Kidney glomerular epithelial cell (primary cell): ENCODE results near the gene FAM98A.
A peak's percentile ranks its signal among the peaks of the same experiment; 100 is the strongest.

Experiments used
- DNase-seq: peaks from one replicate; lab custom pipeline; 2025; lab: John Stamatoyannopoulos, UW

The FAM98A gene

DNA sequence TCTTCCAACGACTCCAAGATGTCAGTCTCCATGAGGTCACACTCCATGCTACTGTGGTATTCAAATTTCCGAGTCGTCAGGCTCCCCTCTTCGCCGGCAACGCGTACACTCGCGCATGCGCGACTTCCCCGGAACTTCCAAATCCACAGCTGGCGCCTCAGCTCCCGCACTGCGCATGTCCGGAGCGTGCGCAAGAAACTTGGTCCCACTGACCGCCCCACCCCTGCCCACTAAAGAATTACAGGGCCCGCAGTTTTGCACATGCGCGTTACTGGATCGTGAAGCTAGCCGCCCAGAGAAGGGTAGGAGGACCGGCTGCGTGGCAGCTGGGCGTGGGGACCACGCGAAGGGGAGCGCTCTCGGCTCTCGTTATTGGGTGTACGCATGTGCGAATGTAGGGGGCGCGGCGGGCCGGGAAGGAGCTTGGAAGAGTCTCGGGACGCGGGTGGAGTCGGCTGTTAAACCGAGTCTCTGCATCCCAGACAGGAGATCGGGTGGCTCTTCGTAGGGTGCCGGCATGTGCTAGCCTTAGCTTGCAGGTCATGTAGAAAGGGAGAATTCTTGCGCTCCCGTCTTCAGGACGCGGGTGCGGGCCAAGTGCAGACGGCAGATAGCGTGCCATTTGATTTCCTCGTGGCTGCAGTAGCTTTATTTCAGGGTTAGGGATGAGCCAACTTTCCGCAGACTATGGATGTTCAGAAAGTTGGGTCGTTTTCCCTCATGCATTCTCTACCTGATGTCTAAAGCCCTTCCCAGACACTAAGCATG lies at the start of gene FAM98A:
FAM98A (minus strand) TSS at position 125 of the 768 bp plus-strand sequence; CDS start at position 47, 78 bp downstream.
- DNase-seq, result peak; percentile 99

DNA sequence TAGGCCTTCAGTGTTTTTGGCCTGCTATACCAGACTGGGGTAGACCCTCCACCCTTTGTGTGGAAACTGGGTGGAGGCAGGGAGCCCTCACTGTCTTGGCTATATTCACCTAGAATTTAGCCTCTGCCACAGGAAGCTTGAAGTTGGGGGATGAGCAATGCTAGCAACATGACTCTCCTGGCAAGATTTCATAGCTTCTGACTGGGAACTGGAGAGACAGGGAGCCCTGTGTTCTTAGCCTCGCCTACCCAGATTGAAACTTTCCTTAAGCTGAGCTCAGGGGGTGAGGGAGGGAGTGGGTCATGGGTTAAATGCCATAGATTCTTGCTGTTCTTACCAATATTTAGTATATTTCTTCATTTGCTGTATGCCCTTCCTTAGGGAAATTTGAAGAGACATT lies 46.8 kb upstream of the FAM98A start:
- DNase-seq, result peak; percentile 23

DNA sequence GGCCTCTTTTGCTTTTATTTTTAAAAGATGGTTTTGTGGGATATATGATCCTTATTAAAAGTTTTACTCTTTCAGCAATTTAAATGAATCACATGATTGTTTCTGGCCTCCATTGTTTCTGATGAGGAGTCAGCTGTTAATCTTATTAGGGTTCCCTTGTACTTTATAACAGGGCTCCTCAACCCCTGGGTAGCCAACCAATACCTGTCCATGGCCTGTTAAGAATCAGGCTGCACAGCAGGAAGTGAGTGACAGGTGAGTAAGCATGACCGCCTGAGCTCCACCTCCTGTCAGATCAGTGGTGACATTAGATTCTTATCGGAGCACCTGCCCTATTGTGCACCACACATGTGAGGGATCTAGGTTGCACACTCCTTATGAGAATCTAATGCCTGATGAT lies 45.1 kb upstream of the FAM98A start:
- no peak for DNase-seq

DNA sequence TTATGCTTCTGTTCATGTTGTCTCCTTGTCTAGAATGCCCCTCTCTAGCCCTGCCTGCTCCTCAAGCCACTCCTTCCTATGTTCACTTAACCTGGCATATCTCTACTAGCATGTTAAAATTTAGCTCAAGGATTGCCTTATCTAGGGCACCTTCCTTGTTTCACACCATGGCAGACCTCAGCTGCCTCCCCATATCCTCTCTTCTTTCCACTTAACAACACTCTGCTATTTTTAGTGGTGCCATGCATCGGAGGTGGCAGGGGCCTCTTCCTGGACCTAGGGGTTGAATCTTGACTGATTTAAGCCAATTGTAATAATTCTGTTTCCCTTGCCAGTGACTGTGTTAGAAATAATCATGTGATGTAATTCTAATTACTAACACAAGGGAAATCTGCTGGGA lies 36.9 kb upstream of the FAM98A start:
- DNase-seq, result no peak

DNA sequence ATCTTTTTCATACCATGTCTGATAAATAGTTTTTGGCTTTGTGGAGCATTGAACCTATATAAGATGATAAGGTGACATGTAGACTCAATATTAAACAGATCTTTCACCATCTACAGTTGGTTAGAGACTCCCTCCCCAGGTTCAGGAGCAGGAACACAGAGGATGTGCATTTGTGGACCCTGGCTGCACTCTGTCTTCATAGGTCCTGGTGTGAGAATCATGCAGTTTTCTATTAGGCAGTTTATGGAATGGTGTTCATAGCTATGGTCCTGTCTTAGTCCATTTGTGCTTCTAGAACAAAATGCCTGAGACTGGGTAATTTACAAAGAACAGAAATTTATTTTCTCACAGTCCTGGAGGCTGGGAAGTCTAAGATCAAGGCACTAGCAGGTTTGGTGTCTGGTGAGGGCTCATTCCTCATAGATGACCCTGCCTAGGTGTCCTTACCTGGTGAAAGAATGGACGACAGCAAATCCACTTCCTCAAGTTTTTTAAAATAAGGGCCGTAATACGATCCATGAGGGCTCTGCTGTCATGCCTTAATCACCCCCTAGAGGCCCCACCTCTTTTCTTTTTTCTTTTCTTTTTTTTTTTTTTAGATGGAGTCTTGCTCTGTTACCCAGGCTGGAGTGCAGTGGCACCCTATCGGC lies 35.3 kb upstream of the FAM98A start:
- no peak for DNase-seq

DNA sequence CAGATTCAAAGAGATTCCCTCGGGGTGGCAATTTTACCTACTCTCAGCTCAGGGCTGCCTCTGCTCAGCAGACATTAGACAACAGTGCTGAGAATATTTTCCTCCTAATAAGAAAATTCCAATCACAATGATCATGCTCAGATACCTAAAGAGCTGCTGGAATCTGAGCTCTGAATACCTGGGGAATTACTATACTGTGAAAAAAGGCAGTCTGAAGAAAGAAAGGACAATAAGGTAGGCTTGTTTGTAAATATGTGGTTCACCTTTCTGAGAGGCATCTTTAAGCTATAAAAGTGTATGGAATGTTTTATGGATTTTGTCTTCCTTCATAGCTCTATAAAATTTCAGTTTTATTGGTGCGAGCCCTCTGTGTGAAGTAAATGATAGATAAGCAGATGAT lies 34.2 kb upstream of the FAM98A start:
- DNase-seq, result no peak

DNA sequence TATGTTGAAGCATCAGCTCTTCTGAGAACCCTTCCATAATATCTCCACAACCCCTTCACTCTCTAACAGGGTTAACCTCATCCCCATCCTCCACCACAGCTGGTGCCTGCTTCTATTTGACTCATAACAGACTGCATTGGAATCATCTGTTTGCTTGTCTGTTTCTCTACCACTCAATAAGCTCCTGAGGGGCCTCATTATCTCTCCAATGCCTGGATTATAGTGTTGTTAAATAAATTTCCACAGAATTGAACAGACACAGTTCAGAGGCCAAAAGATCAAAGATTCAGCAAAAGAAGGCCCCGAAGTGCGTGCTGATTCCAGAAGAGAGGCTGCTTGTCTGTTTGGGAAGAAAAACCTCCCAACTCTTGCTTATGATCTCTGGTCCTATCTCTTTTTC lies 33.7 kb upstream of the FAM98A start:
- DNase-seq, result no peak

DNA sequence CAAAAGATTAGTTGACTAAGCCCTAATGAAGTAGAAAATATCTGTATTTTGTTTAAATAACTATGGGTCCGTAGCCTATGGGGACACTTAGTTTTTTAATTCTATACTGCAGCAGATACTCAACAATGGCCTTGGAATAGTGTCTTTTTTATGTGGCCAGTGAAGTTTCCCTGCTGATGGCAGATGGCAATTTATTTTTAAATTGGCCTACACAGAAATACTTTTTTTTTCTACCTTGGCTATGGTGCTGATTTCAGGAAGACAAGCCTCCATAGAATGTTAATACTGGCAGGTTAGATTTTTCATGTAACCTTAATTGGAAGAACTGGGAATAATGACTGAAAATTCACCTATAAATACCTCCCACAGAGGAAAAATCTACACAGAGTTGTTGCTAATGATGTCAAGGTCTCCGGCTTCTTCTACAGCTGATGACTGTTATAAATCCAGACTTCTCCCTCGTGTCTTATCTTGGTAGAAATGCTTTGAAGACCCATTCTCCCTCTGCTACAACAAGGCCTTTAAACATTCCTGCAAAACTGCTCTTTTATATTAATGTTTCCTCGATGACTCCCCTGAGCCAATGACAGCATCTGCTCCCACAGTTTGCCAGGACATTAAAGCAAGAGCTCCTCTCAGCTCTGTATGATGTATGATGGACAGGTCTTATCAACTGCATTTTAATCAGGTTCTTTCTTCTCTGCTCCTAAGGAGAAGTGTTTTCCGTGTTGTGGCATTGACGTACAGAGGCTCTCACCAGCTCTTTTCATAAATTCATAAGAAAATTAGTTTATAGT lies 29.1 kb upstream of the FAM98A start:
- DNase-seq, result no peak

DNA sequence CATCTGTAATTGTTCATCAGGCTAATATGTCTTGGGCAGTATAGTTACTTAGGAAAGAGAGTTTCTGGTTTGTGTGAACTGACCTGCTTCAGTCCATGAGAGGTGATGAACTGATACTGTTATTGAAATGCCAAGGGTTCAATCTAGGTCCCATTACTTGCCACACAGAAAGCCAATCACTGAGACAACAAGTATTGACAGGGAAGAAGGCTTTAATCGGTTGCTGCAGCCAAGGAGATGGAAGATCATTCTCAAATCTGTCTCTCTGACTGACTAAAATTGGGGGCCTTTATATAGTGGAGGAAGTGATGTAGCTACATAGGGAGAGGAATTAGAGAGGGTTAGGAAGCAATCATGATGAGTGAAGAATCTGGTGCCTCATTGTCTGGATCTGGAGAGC lies 19.9 kb upstream of the FAM98A start:
- DNase-seq, result no peak

DNA sequence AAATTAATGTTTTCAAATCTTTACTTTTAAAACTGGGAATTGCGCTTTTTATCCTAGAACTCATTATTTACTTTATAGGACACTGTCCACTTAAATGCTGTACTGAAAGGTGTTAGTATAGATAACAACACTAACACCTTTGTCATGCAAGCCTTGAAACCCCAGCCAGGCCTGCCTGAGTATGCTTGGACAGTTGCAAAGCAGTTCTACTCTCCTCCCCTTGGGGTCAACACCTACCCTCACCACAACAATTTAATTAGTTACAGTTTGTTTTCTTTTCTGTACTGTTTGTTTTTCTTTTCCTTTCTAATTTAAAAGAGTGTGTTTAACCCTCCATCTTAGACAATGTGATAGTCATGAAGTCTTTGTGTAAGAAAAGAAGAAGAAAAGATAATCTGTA lies 18.9 kb upstream of the FAM98A start:
- no peak for DNase-seq

DNA sequence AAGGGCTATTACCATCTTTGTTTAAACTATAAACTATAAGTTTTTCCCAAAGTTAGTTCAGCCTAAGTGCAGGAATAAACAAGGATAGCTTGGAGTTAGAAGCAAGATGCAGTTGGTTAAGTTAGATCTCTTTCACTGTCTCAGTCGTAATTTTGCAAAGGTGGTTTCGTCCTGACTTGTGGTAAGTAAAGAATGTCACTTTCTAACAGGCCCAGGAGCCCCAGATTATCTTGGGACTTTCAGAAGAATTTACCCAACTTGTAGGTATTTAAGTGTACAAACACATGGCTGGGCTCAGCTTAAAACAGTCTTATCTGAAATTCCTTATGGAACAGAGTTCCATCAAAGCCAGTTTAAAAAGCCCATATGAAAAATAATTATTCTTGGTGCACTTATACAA lies 18.3 kb upstream of the FAM98A start:
- no peak for DNase-seq

DNA sequence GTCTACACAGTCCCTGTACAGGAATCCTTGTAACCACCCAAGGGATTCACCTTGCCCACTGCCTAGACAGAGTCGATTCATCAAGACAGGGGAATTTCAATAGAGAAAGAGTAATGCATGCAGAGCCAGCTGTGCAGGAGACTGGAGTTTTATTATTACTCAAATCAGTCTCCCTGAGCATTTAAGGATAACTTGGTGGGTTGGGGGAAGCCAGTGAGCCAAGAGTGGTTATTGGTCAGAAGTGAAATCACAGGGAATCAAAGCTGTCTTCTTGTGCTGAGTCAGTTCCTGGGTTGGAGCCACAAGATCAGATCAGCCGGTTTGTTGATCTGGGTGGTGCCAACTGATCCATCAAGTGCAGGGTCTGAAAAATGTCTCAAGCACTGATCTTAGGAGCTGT lies 17.8 kb upstream of the FAM98A start:
- no peak for DNase-seq

DNA sequence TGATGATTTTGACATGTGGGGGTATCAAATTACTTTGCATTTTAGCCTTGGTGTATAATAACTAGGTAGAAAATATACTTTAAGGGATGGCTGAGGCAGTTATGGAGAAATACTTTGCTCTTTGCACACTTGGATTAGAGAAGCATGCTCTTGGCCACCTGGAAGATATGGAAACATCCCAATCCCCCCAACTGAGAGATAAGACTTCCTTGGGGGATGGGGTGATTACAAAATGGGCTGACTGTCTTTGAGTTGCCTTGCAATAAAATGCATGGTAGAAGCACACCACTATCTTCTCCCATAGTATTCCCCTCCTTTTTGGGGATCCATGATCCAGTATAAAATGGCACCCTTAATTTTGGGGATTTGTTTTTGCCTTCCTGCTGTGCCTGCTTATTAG lies 15.1 kb upstream of the FAM98A start:
- DNase-seq, result no peak

DNA sequence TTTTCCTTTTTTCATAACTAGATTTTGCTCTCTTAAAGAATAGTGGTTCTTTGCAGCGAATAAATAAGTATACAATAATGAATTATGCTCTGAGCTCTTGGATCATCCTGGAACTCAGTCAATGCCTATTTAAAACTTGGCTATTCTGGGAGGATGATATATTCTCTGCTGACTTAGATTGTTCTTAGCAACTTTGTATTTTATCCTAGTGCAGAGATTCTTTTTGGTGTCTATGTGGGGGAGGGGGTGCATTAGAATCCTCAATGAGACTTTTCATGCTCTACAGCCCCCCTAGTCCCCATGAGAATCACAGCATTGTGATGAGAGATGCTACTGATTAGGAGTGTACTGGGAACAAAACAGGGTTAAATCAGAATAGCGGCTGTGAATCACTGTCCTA lies 8.8 kb upstream of the FAM98A start:
- DNase-seq, result no peak

DNA sequence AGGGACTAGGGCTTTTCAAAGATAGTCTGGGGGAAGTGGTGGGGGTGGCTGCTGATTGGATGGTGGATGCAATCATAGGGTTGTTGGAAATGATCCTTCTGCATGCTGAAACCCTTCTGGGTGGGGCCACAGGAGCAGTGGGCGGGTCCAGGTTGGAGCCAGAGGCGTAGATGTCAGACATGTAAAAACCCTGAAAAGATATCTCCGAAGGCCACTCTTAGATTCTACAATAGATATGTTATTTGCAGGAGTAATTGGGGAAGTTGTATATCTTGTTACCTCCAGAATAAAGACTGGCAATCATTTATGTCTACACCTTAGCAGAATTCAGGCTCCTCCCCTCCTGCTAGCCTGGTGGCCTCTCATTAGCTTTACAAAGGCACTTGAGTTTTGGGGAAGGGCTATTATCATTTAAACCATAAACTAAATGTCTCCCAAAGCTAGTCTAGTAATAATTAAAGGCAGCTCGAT lies 8.2 kb upstream of the FAM98A start:
- no peak for DNase-seq

DNA sequence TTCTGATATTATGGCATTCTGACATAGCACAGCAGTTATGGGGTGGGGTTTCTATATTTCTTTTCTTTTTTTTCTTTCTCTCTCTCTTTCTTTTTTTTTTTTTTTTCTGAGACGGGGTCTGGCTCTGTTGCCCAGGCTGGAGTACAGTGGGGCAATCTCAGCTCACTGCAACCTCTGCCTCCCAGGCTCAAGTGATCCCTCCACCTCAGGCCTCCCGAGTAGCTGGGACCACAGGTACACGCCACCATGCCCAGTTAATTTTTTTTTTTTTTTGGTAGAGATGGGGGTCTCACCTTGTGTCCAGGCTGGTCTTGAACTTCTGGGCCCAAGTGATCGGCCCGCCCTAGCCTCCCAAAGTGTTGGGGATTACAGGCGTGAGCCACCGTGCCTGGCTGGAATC lies 7.5 kb upstream of the FAM98A start:
- DNase-seq, result no peak

DNA sequence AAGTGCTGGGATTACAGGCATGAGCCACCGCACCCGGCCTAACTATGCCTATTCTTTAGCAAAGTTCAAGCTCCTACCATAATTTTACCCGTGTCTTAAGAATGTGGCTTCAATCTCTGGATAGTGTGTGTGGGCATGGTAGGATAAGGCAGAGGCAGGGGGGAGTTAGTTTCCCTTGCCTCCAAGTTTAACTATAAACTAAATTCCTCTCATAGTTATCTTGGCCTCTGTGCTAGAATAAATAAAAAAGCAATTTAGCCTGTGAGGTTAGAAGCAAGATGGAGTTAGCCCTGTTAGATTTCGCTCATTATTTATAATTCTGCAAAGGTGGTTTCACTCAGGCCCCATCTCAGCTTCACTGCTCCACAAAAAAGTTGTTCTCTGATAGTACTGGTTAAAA lies 7.0 kb upstream of the FAM98A start:
- peak; percentile 8 for DNase-seq

DNA sequence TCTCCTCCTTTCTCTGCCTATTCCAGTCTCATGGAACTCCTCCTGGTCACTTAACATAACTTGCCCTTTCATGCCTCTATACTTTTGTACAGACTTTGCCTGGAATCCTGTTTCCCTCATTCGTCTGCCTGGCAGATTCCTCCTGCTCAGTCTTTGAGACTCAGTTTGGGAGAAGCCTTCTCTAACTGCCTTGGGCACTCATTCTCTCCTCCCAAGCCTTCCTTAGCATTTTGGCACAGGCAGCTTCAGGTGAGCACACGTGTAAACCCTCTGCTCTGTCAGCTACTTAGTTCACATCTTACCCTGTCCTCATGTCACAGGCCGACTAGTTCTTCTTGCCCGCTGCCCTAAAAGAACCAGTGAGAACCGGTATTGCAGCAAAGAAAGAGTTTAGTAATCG lies 6.0 kb upstream of the FAM98A start:
- peak; percentile 65 for DNase-seq

DNA sequence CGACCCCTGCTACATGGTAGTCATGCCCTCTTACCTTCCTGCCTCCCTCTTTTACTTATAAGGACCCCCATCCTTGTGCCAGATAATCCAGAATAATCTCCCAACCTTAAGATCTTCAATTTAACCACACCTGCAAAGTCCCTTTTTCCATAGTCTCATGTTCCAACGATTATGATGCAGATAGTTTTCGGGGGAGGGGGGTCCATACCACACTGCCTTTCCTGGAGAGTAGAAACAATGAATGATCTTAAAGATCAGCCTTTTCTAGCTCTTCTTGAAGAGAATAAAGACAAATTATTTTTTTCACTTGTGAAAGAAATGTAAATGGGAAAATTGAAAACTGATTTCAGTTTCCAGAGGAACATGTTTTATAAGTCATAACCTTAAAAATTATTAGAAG lies 4.3 kb upstream of the FAM98A start:
- no peak for DNase-seq

DNA sequence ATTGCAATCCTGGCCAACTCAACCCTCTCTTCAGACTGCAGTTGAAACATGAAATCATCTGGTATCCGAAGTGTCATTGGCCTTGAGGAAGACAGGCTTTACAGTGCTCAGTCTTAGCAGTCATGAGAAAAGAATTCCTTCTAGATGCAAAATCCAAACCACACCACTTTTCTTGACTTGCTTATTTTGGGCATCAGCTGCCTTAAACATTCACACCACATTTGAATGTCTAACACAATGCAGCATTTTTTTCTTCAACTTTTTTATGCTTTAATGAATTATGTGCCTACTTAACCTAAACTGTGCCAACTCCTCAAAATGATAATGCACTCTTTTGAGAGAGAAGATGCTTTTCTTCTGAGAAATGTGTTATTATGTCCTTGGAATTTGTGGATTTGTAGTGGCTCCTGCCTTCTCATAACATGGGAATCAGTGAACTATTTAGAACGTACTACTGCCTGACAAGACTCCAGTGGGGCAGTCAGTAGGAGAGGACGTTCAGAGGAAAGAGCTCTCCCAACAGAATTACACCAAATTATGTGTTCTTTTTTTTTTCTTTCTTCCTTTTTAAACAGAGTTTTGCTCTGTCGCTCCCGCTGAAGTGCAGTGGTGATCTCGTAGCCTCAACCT lies 3.2 kb upstream of the FAM98A start:
- DNase-seq, result peak; percentile 10

DNA sequence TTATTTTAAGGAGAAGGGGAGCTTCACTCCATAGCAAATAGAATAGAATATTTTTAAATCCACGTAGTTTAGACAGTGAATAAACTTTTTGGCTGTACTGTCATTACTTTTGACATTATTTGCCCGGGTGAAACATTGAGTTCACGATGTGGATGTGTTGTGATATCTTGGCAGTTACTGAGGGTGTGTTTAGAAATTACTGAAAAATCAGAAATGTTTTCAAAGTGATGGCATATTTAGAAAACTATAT lies 769 bp upstream of the FAM98A start:
- DNase-seq, result no peak

DNA sequence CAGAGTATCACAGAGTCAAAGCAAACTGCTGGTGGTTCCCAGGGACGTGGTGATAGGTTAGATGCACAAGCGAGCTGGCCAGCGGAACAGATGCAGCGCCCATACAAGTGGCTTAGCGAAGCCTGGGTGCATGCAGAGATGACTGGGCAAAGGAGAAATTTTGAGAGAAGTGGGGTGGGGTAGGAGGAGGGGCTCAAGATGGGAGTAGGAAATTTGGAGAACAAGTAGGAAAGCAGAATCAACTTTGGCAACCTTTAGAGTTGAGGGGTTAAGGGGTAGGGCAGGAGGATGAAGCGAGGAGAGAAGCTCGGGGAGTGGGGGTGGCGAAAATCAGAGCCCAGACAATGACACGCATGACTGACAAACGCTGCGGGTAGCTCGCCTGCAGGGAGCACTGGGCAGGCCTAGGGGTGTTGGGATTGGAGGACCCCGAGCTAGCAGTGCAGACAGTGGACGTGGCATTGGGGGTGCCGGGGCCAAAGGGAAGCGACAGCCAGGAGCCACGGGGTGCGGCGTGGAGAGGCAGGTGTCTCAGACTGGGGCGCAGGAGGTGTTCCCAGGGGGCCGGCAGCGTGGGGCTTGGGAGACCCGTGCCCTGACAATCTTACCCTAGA lies 431 bp downstream of the FAM98A start:
- DNase-seq, result peak; percentile 43
